ENCODE results near the gene CYP39A1. TPM values are rescaled to one million over a fixed set of nuclear protein-coding genes. Genes with fewer than 3 reads are reported as not detected.

CYP39A1 gene
- total RNA-seq, 1 donor from 2014 or later, result 0.29 TPM

GRCh38 chr6:46538800-46539480 lies 113.7 kb downstream of the CYP39A1 start:
- H3K27me3 ChIP-seq (ENCODE audit: control insufficient read depth, insufficient read depth, low read length), result no peaks in the 10 kb centered on the region
- H3K4me3 ChIP-seq (ENCODE audit: low read depth, low read length), result no peak overlapping the region
- TF ChIP-seq, protein P1, sequence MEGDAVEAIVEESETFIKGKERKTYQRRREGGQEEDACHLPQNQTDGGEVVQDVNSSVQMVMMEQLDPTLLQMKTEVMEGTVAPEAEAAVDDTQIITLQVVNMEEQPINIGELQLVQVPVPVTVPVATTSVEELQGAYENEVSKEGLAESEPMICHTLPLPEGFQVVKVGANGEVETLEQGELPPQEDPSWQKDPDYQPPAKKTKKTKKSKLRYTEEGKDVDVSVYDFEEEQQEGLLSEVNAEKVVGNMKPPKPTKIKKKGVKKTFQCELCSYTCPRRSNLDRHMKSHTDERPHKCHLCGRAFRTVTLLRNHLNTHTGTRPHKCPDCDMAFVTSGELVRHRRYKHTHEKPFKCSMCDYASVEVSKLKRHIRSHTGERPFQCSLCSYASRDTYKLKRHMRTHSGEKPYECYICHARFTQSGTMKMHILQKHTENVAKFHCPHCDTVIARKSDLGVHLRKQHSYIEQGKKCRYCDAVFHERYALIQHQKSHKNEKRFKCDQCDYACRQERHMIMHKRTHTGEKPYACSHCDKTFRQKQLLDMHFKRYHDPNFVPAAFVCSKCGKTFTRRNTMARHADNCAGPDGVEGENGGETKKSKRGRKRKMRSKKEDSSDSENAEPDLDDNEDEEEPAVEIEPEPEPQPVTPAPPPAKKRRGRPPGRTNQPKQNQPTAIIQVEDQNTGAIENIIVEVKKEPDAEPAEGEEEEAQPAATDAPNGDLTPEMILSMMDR (IDR thresholded peaks at IDR 0.05; ENCODE audit: insufficient read depth, low read length, poor library complexity, severe bottlenecking), result no peak
- DNase-seq (ENCODE audit: low read depth), result no peak
- H3K36me3 ChIP-seq (ENCODE audit: control insufficient read depth, insufficient read depth, low read length), result no peaks in the 10 kb centered on the region

DNA sequence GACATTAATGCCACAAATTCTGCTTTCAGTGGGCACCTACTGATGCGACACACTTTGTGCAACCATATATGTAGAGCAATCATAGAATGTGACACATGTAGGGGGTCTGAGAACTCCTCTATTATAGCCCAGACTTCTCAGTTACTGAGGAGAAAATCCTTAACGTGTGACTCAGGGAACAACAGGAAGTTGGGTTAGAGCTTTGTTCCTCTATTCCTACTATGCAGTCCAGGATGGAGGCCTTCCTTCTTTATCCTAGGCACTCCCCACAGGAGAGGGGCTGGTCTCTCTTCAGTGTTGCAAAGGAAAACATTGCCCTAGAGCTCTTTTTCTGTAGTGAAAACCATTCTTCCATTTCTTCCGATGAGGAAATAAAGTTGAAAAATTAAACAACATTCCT lies 121.7 kb downstream of the CYP39A1 start:
- Histone ChIP-seq H3K36me3 (ENCODE audit: control insufficient read depth, insufficient read depth, low read length) (no peaks in the 10 kb centered on the region), H3K27me3 (ENCODE audit: control insufficient read depth, insufficient read depth, low read length) (no peaks in the 10 kb centered on the region), H3K4me3 (ENCODE audit: low read depth, low read length) (no peak overlapping the region)
- no peak for DNase-seq (ENCODE audit: low read depth)
- TF ChIP-seq, protein P1 (IDR thresholded peaks at IDR 0.05; ENCODE audit: insufficient read depth, low read length, poor library complexity, severe bottlenecking), result no peak

GRCh38 chr6:46528961-46529750 lies 123.5 kb downstream of the CYP39A1 start:
- H3K27me3 ChIP-seq (ENCODE audit: control insufficient read depth, insufficient read depth, low read length), result no peaks in the 10 kb centered on the region
- DNase-seq (ENCODE audit: low read depth), result no peak
- H3K36me3 ChIP-seq (ENCODE audit: control insufficient read depth, insufficient read depth, low read length), result no peaks in the 10 kb centered on the region
- TF ChIP-seq, protein P1 (IDR thresholded peaks at IDR 0.05; ENCODE audit: insufficient read depth, low read length, poor library complexity, severe bottlenecking), result no peak
- no peak overlapping the region for H3K4me3 ChIP-seq (ENCODE audit: low read depth, low read length)

DNA sequence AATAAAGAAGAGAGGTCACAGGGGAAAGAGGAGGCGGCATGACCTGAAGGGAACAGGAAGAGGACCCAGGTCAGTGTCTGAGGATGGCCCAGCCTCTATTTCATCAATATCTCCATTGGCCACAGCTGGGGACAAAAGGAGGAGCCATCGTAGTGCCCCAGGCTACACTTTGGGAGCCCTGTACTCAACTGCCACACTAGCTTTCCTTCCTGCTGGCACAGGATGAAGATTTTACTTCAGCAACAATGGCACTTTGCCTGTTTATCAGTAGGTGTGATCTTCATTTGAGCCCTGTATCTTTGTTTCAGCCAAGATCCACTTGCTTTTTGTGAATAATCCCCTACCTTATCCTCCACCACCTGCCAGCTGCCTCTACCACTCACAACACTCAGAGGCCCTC lies 126.0 kb downstream of the CYP39A1 start:
- H3K36me3 ChIP-seq (ENCODE audit: control insufficient read depth, insufficient read depth, low read length), result no peaks in the 10 kb centered on the region
- DNase-seq (ENCODE audit: low read depth), result no peak
- no peaks in the 10 kb centered on the region for H3K27me3 ChIP-seq (ENCODE audit: control insufficient read depth, insufficient read depth, low read length)
- H3K4me3 ChIP-seq (ENCODE audit: low read depth, low read length), result no peak overlapping the region
- TF ChIP-seq, protein P1 (IDR thresholded peaks at IDR 0.05; ENCODE audit: insufficient read depth, low read length, poor library complexity, severe bottlenecking), result no peak

GRCh38 chr6:46525583-46525982 lies 127.0 kb downstream of the CYP39A1 start:
- no peaks in the 10 kb centered on the region for H3K36me3 ChIP-seq (ENCODE audit: control insufficient read depth, insufficient read depth, low read length)
- no peaks in the 10 kb centered on the region for H3K27me3 ChIP-seq (ENCODE audit: control insufficient read depth, insufficient read depth, low read length)
- TF ChIP-seq, protein P1 (IDR thresholded peaks at IDR 0.05; ENCODE audit: insufficient read depth, low read length, poor library complexity, severe bottlenecking), result no peak
- DNase-seq (ENCODE audit: low read depth), result no peak
- no peak overlapping the region for H3K4me3 ChIP-seq (ENCODE audit: low read depth, low read length)

Measured in kidney epithelial cell (primary cell).